ENCODE results near the gene TREM2.
A peak's percentile ranks its signal among the peaks of the same experiment; 100 is the strongest.

Gene TREM2

GRCh38 chr6:41156771-41157170 is 6.1 kb downstream of the TREM2 start:
- Histone ChIP-seq H3K4me3 (no peak overlapping the region), H3K4me2 (no peak overlapping the region), H3K4me1 (peaks cover 17% of the 10 kb centered on the region), H3K36me3 (no peaks in the 10 kb centered on the region), H3K9me3 (no peaks in the 10 kb centered on the region), H3K9ac (no peak overlapping the region), H3K27me3 (no peaks in the 10 kb centered on the region), H3K27ac (no peak overlapping the region), H4K20me1 (no peaks in the 10 kb centered on the region)
- TF ChIP-seq Cebpa-rat (IDR thresholded peaks at IDR 0.05) = no peak

DNA sequence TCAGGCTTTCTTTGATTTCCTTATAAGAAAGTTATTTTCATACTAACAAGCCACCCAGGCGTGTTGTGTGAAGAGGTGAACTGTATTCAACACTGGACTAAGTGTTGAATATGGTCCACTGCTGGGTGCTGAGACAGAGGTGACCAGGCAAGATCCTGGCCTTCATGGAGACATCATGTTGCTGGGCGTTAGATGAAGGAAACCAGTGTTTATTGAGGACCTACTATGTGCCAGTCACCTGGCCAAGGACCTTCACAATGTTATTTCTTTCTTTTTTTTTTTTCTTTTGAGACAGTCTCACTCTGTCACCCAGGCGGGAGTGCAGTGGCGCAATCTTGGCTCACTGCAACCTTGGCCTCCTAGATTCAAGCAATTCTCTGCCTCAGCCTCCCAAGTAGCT is 6.9 kb downstream of the TREM2 start:
- H3K4me1 ChIP-seq = peaks cover 16% of the 10 kb centered on the region
- no peaks in the 10 kb centered on the region for H4K20me1 ChIP-seq
- H3K9ac ChIP-seq = no peak overlapping the region
- no peaks in the 10 kb centered on the region for H3K9me3 ChIP-seq
- TF ChIP-seq Cebpa-rat (IDR thresholded peaks at IDR 0.05) = no peak
- no peaks in the 10 kb centered on the region for H3K27me3 ChIP-seq
- H3K36me3 ChIP-seq = no peaks in the 10 kb centered on the region
- H3K4me3 ChIP-seq = no peak overlapping the region
- H3K4me2 ChIP-seq = no peak overlapping the region
- H3K27ac ChIP-seq = no peak overlapping the region

- H3K36me3 ChIP-seq = no peaks in the 10 kb centered on the region
- no peak overlapping the region for H3K27ac ChIP-seq
- no peaks in the 10 kb centered on the region for H3K27me3 ChIP-seq
- H3K4me3 ChIP-seq = no peak overlapping the region
- H3K4me1 ChIP-seq = peaks cover 16% of the 10 kb centered on the region
- no peak for TF ChIP-seq Cebpa-rat (IDR thresholded peaks at IDR 0.05)
- H4K20me1 ChIP-seq = no peaks in the 10 kb centered on the region
- H3K9me3 ChIP-seq = no peaks in the 10 kb centered on the region
- no peak overlapping the region for H3K4me2 ChIP-seq
- H3K9ac ChIP-seq = no peak overlapping the region
Measured at GRCh38 chr6:41155132-41155805, 7.6 kb downstream of the TREM2 start.

DNA sequence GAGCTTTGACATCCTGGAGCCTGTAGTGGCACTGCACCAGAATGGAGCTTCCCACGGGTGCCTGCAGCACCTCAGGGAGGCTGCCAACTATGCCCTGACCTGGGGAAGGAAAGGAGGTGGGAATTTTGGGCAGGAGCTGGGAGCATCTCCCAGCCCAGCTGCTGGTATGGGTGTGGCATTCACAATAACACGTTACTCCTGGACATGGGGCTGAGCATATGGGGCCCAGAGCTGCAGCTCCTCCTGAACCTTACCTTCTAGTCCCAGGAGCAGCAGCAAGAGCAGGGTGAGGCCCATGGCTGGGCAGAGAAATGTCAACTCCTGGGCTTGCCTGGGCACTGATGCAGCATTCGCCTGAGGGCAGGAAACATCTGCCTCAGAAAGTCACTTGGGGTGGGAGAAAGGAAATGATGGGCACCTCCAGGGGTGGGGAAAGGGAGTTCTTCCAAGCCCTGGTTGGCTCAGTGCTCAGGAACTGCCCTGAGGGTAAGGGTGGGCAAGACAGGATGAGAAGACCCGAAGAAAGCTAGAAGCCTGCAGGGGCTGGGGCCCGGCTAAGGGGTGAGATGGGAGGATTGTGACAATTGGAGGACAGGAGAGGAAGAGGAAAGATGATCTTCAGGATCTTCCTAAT is 8.8 kb downstream of the TREM2 start, which contains the start of gene TREML1:
TSS of gene TREML1 (minus strand) at position 356 of the 634 bp plus-strand sequence. CDS start at position 297, 59 bp downstream.
- H3K27ac ChIP-seq = peak within 1 kb of the TSS; percentile 7; the same call in 1 of the 2 replicates
- no peak within 1 kb of the TSS for H3K4me3 ChIP-seq
- H3K36me3 ChIP-seq = no peaks in the 10 kb centered on the region
- H3K9ac ChIP-seq = no peak within 1 kb of the TSS
- H3K4me2 ChIP-seq = peak within 1 kb of the TSS; percentile 53
- H4K20me1 ChIP-seq = no peaks in the 10 kb centered on the region
- TF ChIP-seq Cebpa-rat (IDR thresholded peaks at IDR 0.05) = no peak
- no peaks in the 10 kb centered on the region for H3K27me3 ChIP-seq
- H3K9me3 ChIP-seq = no peaks in the 10 kb centered on the region
- peaks cover 16% of the 10 kb centered on the region for H3K4me1 ChIP-seq

DNA sequence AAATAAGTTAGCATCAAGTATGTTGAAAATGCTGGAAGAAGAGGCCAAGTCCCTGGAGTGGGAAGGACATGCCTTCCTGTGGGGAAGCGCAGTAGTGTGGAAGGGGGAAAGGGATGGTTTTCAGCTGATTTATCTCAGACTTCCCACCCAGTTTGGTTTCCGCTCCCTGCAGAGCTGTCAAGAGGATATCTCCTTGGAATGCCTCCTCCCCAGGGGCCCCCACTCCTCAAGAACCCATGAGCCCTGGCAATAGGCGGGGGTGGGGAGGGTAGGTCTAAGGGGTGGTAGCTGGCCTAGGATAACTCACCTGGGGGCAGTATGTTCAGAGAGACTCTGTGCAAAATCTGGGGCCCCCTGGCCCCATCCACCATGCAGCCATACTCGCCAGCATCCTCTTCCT is 9.5 kb downstream of the TREM2 start:
- Histone ChIP-seq H3K4me2 (peak overlapping the region; percentile 53), H3K9ac (no peak overlapping the region), H3K36me3 (no peaks in the 10 kb centered on the region), H3K4me3 (no peak overlapping the region), H4K20me1 (no peaks in the 10 kb centered on the region), H3K4me1 (peaks cover 16% of the 10 kb centered on the region), H3K27ac (no peak overlapping the region), H3K9me3 (no peaks in the 10 kb centered on the region), H3K27me3 (no peaks in the 10 kb centered on the region)
- no peak for TF ChIP-seq Cebpa-rat (IDR thresholded peaks at IDR 0.05)

- no peak overlapping the region for H3K4me3 ChIP-seq
- H4K20me1 ChIP-seq = no peaks in the 10 kb centered on the region
- no peak overlapping the region for H3K27ac ChIP-seq
- TF ChIP-seq Cebpa-rat (IDR thresholded peaks at IDR 0.05) = no peak
- H3K9me3 ChIP-seq = no peaks in the 10 kb centered on the region
- no peak overlapping the region for H3K4me2 ChIP-seq
- H3K4me1 ChIP-seq = peaks cover 16% of the 10 kb centered on the region
- no peaks in the 10 kb centered on the region for H3K36me3 ChIP-seq
- no peak overlapping the region for H3K9ac ChIP-seq
- H3K27me3 ChIP-seq = no peaks in the 10 kb centered on the region
Measured at GRCh38 chr6:41150671-41151070, 12.2 kb downstream of the TREM2 start.

DNA sequence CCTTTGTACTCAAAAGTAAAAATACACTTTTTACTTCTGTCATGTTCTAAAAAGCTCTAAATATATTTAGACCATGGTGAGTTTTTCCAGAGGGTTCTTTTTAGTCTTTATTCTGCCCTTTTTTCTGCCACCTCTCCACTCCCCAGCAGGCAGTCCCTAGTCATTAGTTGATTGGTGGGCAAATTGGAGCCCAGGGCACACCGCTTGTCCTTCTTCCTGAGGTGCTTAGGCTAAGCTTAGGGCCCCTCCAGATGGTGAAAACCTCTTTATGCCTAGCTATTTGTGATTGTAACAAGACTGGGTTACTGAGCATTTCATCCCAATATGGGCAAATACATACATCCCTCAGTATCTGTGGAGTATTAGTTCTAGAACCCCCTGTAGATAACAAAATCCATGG is 15.0 kb downstream of the TREM2 start:
- H3K36me3 ChIP-seq = no peaks in the 10 kb centered on the region
- H3K4me3 ChIP-seq = no peak overlapping the region
- H3K27ac ChIP-seq = no peak overlapping the region
- no peaks in the 10 kb centered on the region for H3K4me1 ChIP-seq
- no peaks in the 10 kb centered on the region for H3K27me3 ChIP-seq
- H4K20me1 ChIP-seq = no peaks in the 10 kb centered on the region
- H3K4me2 ChIP-seq = no peak overlapping the region
- no peak overlapping the region for H3K9ac ChIP-seq
- H3K9me3 ChIP-seq = no peaks in the 10 kb centered on the region
- no peak for TF ChIP-seq Cebpa-rat (IDR thresholded peaks at IDR 0.05)

GRCh38 chr6:41136911-41137310 is 26.0 kb downstream of the TREM2 start:
- Histone ChIP-seq H3K4me1 (no peaks in the 10 kb centered on the region), H3K36me3 (peaks cover 21% of the 10 kb centered on the region; the same call in 1 of the 2 replicates), H4K20me1 (no peaks in the 10 kb centered on the region), H3K9ac (no peak overlapping the region), H3K27ac (no peak overlapping the region), H3K4me3 (no peak overlapping the region), H3K4me2 (no peak overlapping the region), H3K9me3 (no peaks in the 10 kb centered on the region), H3K27me3 (no peaks in the 10 kb centered on the region)
- no peak for TF ChIP-seq Cebpa-rat (IDR thresholded peaks at IDR 0.05)

GRCh38 chr6:41135062-41135832 is 27.7 kb downstream of the TREM2 start:
- Histone ChIP-seq H3K4me1 (no peaks in the 10 kb centered on the region), H3K4me3 (no peak overlapping the region), H3K36me3 (peaks cover 21% of the 10 kb centered on the region; the same call in 1 of the 2 replicates), H3K9me3 (no peaks in the 10 kb centered on the region), H4K20me1 (no peaks in the 10 kb centered on the region), H3K9ac (no peak overlapping the region), H3K27ac (no peak overlapping the region), H3K27me3 (no peaks in the 10 kb centered on the region), H3K4me2 (no peak overlapping the region)
- no peak for TF ChIP-seq Cebpa-rat (IDR thresholded peaks at IDR 0.05)

- Histone ChIP-seq H3K27ac (no peak overlapping the region), H3K9ac (no peak overlapping the region), H3K9me3 (no peaks in the 10 kb centered on the region), H3K4me2 (no peak overlapping the region), H3K36me3 (peaks cover 21% of the 10 kb centered on the region; the same call in 1 of the 2 replicates), H4K20me1 (no peaks in the 10 kb centered on the region), H3K4me3 (no peak overlapping the region), H3K4me1 (no peaks in the 10 kb centered on the region), H3K27me3 (no peaks in the 10 kb centered on the region)
- no peak for TF ChIP-seq Cebpa-rat (IDR thresholded peaks at IDR 0.05)
Measured at GRCh38 chr6:41132254-41132653, 30.7 kb downstream of the TREM2 start.
